IMR-90 (cell line): Measurements from ENCODE around the gene CD82. TPM values are rescaled to one million over a fixed set of nuclear protein-coding genes. Genes with fewer than 3 reads are reported as not detected.

ENCODE experiments used
- ATAC-seq: fragments of 200-7000 bp; cut with Tn5 transposase; 2 replicates; pipeline ENCODE4 v1.9.1; 2020; ENCODE audit warnings: low read depth, mild to moderate bottlenecking, moderate library complexity
- BruUV-seq: library from RNA; stranded (reverse); fragments of 400-500 nt; replicated peaks from 2 replicates; lab custom pipeline; 2021; lab: Mats Ljungman, UMichigan
- CTCF ChIA-PET: fragments of 300-600 bp; formaldehyde crosslinking; extraction: SDS; loops from one replicate; lab custom pipeline; 2021; ENCODE audit warnings: antibody characterized with exemption; lab: Yijun Ruan, JAX
- POLR2A ChIA-PET: fragments of 300-600 bp; sonication (Branson Sonifier 250); formaldehyde crosslinking; loops from one replicate; lab custom pipeline; 2022; ENCODE audit warnings: antibody characterized with exemption; ENCODE audit not compliant: unreplicated experiment; lab: Charles Lee
- DNase-seq: peaks from one replicate; pipeline ENCODE4 v3.0.0; 2013
- H2AFZ ChIP-seq: replicated peaks from 2 replicates; pipeline ENCODE3; 2013; ENCODE audit warnings: low read length, mild to moderate bottlenecking; ENCODE audit not compliant: poor library complexity
- H2AK5ac ChIP-seq: 2 replicates; pipeline ENCODE4 v1.6.1; 2013; ENCODE audit warnings: low read depth, low read length, inconsistent platforms
- H2AK9ac ChIP-seq: replicated peaks from 2 replicates; pipeline ENCODE3; 2013; ENCODE audit warnings: mild to moderate bottlenecking, low read depth, low read length, moderate library complexity; ENCODE audit not compliant: poor library complexity
- H2BK120ac ChIP-seq: 2 replicates; pipeline ENCODE4 v1.6.1; 2013; ENCODE audit warnings: low read depth, low read length, inconsistent platforms
- H2BK15ac ChIP-seq: 3 replicates; pipeline ENCODE4 v1.6.1; 2013; ENCODE audit warnings: low read depth, low read length, inconsistent platforms
- H2BK20ac ChIP-seq: 2 replicates; pipeline ENCODE4 v1.6.1; 2013; ENCODE audit warnings: low read depth, mild to moderate bottlenecking, inconsistent platforms, low read length, moderate library complexity
- H2BK5ac ChIP-seq: 2 replicates; pipeline ENCODE4 v1.6.1; 2013; ENCODE audit warnings: mild to moderate bottlenecking, low read depth, low read length, inconsistent platforms; ENCODE audit not compliant: poor library complexity, severe bottlenecking
- H3K14ac ChIP-seq: replicated peaks from 2 replicates; pipeline ENCODE4 v1.6.1; 2013; ENCODE audit warnings: low read depth, low read length, inconsistent platforms
- H3K18ac ChIP-seq: 2 replicates; pipeline ENCODE4 v1.6.1; 2013; ENCODE audit warnings: low read depth, low read length, control low read depth
- H3K23ac ChIP-seq: 2 replicates; pipeline ENCODE4 v1.6.1; 2013; ENCODE audit warnings: low read depth, low read length, inconsistent platforms
- H3K27ac ChIP-seq: 2 replicates; pipeline ENCODE4 v1.5.1; 2013; ENCODE audit warnings: mild to moderate bottlenecking, control low read depth, low read length; ENCODE audit not compliant: insufficient read depth
- H3K27me3 ChIP-seq: 2 replicates; pipeline ENCODE4 v1.6.1; 2013; ENCODE audit warnings: low read length; ENCODE audit not compliant: control insufficient read depth, insufficient read depth
- H3K36me3 ChIP-seq: 2 replicates; pipeline ENCODE4 v1.6.1; 2013; ENCODE audit warnings: low read length, mixed read lengths; ENCODE audit not compliant: control insufficient read depth, insufficient read depth
- H3K4ac ChIP-seq: 2 replicates; pipeline ENCODE4 v1.6.1; 2013; ENCODE audit warnings: low read depth, low read length, inconsistent platforms
- H3K4me1 ChIP-seq: 2 replicates; pipeline ENCODE4 v1.6.1; 2013; ENCODE audit warnings: low read length, mixed read lengths; ENCODE audit not compliant: control insufficient read depth, insufficient read depth
- H3K4me2 ChIP-seq: 2 replicates; pipeline ENCODE4 v1.6.1; 2013; ENCODE audit warnings: low read depth, mild to moderate bottlenecking, control low read depth, low read length, moderate library complexity
- H3K4me3 ChIP-seq: 2 replicates; pipeline ENCODE4 v1.5.1; 2013; ENCODE audit warnings: low read depth, mild to moderate bottlenecking, control low read depth, low read length, moderate library complexity; ENCODE audit not compliant: insufficient read depth
- H3K56ac ChIP-seq: 2 replicates; pipeline ENCODE4 v1.6.1; 2013; ENCODE audit warnings: low read length, inconsistent platforms; ENCODE audit not compliant: insufficient read depth; ENCODE audit errors: extremely low read depth
- H3K79me1 ChIP-seq, 2 experiments: 2 replicates each; pipeline ENCODE4 v1.6.1; 2013; ENCODE audit warnings: low read length in 2 of 2, inconsistent platforms in 1 of 2, low read depth in 1 of 2
- H3K9ac ChIP-seq: 2 replicates; pipeline ENCODE4 v1.6.1; 2013; ENCODE audit warnings: low read depth, low read length, control low read depth
- H3K9me1 ChIP-seq: 2 replicates; pipeline ENCODE4 v1.6.1; 2013; ENCODE audit warnings: low read length, inconsistent platforms; ENCODE audit not compliant: insufficient read depth
- H3K9me3 ChIP-seq: 2 replicates; pipeline ENCODE4 v1.6.1; 2013; ENCODE audit warnings: low read length; ENCODE audit not compliant: control insufficient read depth, insufficient read depth
- H4K20me1 ChIP-seq: 2 replicates; pipeline ENCODE4 v1.6.1; 2013; ENCODE audit warnings: low read length, inconsistent platforms; ENCODE audit not compliant: insufficient read depth
- H4K5ac ChIP-seq: 2 replicates; pipeline ENCODE4 v1.6.1; 2013; ENCODE audit warnings: mild to moderate bottlenecking, low read depth, low read length, control low read depth
- H4K8ac ChIP-seq, 2 experiments: 2 replicates each; pipeline ENCODE4 v1.6.1; 2013; ENCODE audit warnings: low read depth in 2 of 2, low read length in 2 of 2, control low read depth in 1 of 2, inconsistent platforms in 1 of 2
- H4K91ac ChIP-seq: 2 replicates; pipeline ENCODE4 v1.6.1; 2013; ENCODE audit warnings: low read depth, low read length, inconsistent platforms; ENCODE audit not compliant: insufficient read depth
- CEBPB ChIP-seq: IDR thresholded peaks from 2 replicates; pipeline ENCODE4 v1.6.1; 2012; ENCODE audit warnings: low read depth, low read length, improper control_type of control experiment
- RCOR1 ChIP-seq: IDR thresholded peaks from 2 replicates; pipeline ENCODE4 v1.6.1; 2012; ENCODE audit warnings: mild to moderate bottlenecking, low read length, improper control_type of control experiment; ENCODE audit not compliant: insufficient replicate concordance
- WGBS, 2 experiments: methylation state at CpG; one replicate each; pipeline versions ENCODE4 v1.1.5 to v1.1.7; 2013; ENCODE audit warnings: missing lambda C conversion rate in 2 of 2; ENCODE audit not compliant: insufficient read length in 1 of 2; ENCODE audit errors: extremely low coverage in 2 of 2; 5-methylcytosine and 5-hydroxymethylcytosine counted together
- dilution Hi-C: fragments of 300-500 bp; cut with HindIII; formaldehyde crosslinking; loops from one replicate; pipeline ENCODE4 v1.14.3; 2018; ENCODE audit warnings: low sequenced_read_pairs; ENCODE audit not compliant: unreplicated experiment
- in situ Hi-C: fragments of 300-500 bp; cut with MboI; formaldehyde crosslinking; loops from 3 replicates; pipeline ENCODE4 v1.14.3; 2019; ENCODE audit warnings: low sequenced_read_pairs, inconsistent platforms, mixed read lengths
- intact Hi-C: fragments of 100-400 bp; cut with micrococcal nuclease; formaldehyde crosslinking; loops from 2 replicates; pipeline ENCODE4 v1.10.0; 2022
- polyA plus RNA-seq, 3 experiments: library from polyadenylated mRNA; depleted of rRNA; stranded (reverse); fragments of >200 nt; gene quantifications; 2 replicates each; pipeline ENCODE4 v1.2.3, GENCODE V29; 2012; ENCODE audit warnings: low replicate concordance in 1 of 3
- total RNA-seq: library from RNA; depleted of rRNA; stranded (reverse); fragments of >200 nt; gene quantifications from 2 replicates; pipeline ENCODE4 v1.2.3, GENCODE V29; 2012
- TF ChIP-seq, protein P1 (sequence below): fragments of 150-350 bp; IDR thresholded peaks from 2 replicates; pipeline ENCODE4 v1.6.1; 2017; ENCODE audit warnings: mild to moderate bottlenecking, antibody characterized with exemption, low read length, low read depth
- TF ChIP-seq, protein P2 (sequence below): conservative IDR thresholded peaks from 2 replicates; pipeline ENCODE4 v1.5.1; 2012; ENCODE audit warnings: mild to moderate bottlenecking, low read depth, low read length, improper control_type of control experiment

CD82 gene
- total and polyA plus RNA-seq, 2 of the 4 experiments (the other 2 are of a cell fraction) = 32.8 to 49.4 TPM

DNA sequence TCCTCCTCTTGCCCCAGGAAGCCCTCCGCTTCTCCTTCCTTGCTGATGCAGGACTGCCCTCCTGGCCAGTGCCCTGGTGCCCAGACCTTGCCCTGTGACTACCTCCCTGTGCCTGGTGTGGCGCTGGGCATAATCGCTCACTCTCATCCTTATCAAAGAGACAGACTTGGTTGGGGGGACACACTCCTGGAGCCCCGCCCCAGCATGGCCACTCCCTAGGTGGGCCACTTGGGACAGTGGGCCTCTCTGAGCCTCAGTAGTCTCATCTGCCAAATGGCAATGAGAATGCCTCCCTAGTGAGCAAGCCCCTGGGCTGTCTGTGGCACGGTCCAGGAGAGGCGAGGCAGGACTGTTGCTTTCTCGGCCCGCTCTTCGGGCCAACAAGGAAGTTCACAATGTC is 88.6 kb downstream of the CD82 start:
- Histone ChIP-seq H3K4me2 (no peak overlapping the region), H2AK5ac (no peak overlapping the region), H3K9me1 (no peaks in the 10 kb centered on the region), H2AFZ (no peak overlapping the region), H4K8ac (no peak overlapping the region), H3K23ac (no peak overlapping the region), H2AK9ac (no peak overlapping the region), H3K9ac (no peak overlapping the region), H3K56ac (no peak overlapping the region), H3K9me3 (no peaks in the 10 kb centered on the region), H4K5ac (no peak overlapping the region), H3K4me3 (no peak overlapping the region), H3K4ac (no peak overlapping the region), H3K27me3 (peaks cover 28% of the 10 kb centered on the region), H3K36me3 (no peaks in the 10 kb centered on the region), H3K18ac (no peak overlapping the region), H2BK120ac (no peak overlapping the region), H3K79me1 (no peaks in the 10 kb centered on the region), H3K4me1 (no peaks in the 10 kb centered on the region), H4K91ac (no peak overlapping the region), H2BK5ac (no peak overlapping the region), H4K20me1 (no peaks in the 10 kb centered on the region), H3K14ac (no peak overlapping the region), H3K27ac (no peak overlapping the region), H2BK15ac (no peak overlapping the region), H2BK20ac (no peak overlapping the region)
- DNase-seq (no peak), ATAC-seq (no peak)
- POLR2A ChIA-PET = no interaction called here
- BruUV-seq = no TSS peak
- intact Hi-C loops (no loop called here), in situ Hi-C loops (no loop called here), dilution Hi-C loops (no loop called here)
- TF ChIP-seq, protein P1, sequence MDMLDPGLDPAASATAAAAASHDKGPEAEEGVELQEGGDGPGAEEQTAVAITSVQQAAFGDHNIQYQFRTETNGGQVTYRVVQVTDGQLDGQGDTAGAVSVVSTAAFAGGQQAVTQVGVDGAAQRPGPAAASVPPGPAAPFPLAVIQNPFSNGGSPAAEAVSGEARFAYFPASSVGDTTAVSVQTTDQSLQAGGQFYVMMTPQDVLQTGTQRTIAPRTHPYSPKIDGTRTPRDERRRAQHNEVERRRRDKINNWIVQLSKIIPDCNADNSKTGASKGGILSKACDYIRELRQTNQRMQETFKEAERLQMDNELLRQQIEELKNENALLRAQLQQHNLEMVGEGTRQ = no peak
- TF ChIP-seq, protein P2, sequence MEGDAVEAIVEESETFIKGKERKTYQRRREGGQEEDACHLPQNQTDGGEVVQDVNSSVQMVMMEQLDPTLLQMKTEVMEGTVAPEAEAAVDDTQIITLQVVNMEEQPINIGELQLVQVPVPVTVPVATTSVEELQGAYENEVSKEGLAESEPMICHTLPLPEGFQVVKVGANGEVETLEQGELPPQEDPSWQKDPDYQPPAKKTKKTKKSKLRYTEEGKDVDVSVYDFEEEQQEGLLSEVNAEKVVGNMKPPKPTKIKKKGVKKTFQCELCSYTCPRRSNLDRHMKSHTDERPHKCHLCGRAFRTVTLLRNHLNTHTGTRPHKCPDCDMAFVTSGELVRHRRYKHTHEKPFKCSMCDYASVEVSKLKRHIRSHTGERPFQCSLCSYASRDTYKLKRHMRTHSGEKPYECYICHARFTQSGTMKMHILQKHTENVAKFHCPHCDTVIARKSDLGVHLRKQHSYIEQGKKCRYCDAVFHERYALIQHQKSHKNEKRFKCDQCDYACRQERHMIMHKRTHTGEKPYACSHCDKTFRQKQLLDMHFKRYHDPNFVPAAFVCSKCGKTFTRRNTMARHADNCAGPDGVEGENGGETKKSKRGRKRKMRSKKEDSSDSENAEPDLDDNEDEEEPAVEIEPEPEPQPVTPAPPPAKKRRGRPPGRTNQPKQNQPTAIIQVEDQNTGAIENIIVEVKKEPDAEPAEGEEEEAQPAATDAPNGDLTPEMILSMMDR = no peak
- TF ChIP-seq RCOR1 (no peak), CEBPB (no peak)
- WGBS, 2 experiments = 100% methylated on average over 1 of the region's 9 CpGs; no CpG with 5 or more reads in 1 of the 2 experiments
- CTCF ChIA-PET = no interaction called here
